Activated CD8-positive, alpha-beta T cell treated with anti-CD3 and anti-CD28 coated beads for 36 hours (primary cell): Measurements from ENCODE around the gene C20orf202. TPM values are rescaled to one million over a fixed set of nuclear protein-coding genes. Genes with fewer than 3 reads are reported as not detected.

Experiments used
- ATAC-seq: fragments of 200-7000 bp; cut with Tn5 transposase; one replicate; pipeline ENCODE4 v1.10.0; 2021; ENCODE audit warnings: mild to moderate bottlenecking, moderate library complexity
- CTCF ChIA-PET: fragments of 350-600 bp; sonication (Branson Sonifier 250); formaldehyde crosslinking; loops from one replicate; lab custom pipeline; 2021; ENCODE audit warnings: antibody characterized with exemption; lab: Charles Lee
- POLR2A ChIA-PET: fragments of 350-600 bp; sonication (Branson Sonifier 250); formaldehyde crosslinking; loops from one replicate; lab custom pipeline; 2021; ENCODE audit warnings: antibody characterized with exemption; lab: Charles Lee
- DNase-seq: peaks from one replicate; pipeline ENCODE4 v3.0.0-alpha.2; 2020
- H3K27ac Mint-ChIP-seq: one replicate; pipeline ENCODE4 v1.8.0; 2021; ENCODE audit warnings: mild to moderate bottlenecking, mixed read lengths
- H3K27me3 Mint-ChIP-seq: one replicate; pipeline ENCODE4 v1.8.0; 2021; ENCODE audit warnings: mixed read lengths
- H3K36me3 Mint-ChIP-seq: one replicate; pipeline ENCODE4 v1.8.0; 2021; ENCODE audit warnings: low read depth, mixed read lengths
- H3K4me1 Mint-ChIP-seq: one replicate; pipeline ENCODE4 v1.8.0; 2021; ENCODE audit warnings: low read depth, mixed read lengths
- H3K4me3 Mint-ChIP-seq: one replicate; pipeline ENCODE4 v1.8.0; 2021; ENCODE audit warnings: mild to moderate bottlenecking, moderate library complexity, mixed read lengths
- H3K9me3 Mint-ChIP-seq: one replicate; pipeline ENCODE4 v1.8.0; 2021; ENCODE audit warnings: mixed read lengths
- intact Hi-C: fragments of 100-400 bp; cut with micrococcal nuclease; formaldehyde crosslinking; loops from one replicate; pipeline ENCODE4 v1.10.0; 2022
- total RNA-seq, 2 experiments: library from RNA; stranded (reverse); gene quantifications; one replicate each; pipeline ENCODE4 v1.2.3, GENCODE V29; 2021
- TF ChIP-seq, protein P1 (sequence below): fragments of 200-600 bp; IDR thresholded peaks from one replicate; pipeline ENCODE4 v1.8.0; 2022; ENCODE audit warnings: antibody characterized with exemption, mild to moderate bottlenecking

Gene C20orf202
- total RNA-seq, 2 experiments from 2014 or later: not detected

DNA sequence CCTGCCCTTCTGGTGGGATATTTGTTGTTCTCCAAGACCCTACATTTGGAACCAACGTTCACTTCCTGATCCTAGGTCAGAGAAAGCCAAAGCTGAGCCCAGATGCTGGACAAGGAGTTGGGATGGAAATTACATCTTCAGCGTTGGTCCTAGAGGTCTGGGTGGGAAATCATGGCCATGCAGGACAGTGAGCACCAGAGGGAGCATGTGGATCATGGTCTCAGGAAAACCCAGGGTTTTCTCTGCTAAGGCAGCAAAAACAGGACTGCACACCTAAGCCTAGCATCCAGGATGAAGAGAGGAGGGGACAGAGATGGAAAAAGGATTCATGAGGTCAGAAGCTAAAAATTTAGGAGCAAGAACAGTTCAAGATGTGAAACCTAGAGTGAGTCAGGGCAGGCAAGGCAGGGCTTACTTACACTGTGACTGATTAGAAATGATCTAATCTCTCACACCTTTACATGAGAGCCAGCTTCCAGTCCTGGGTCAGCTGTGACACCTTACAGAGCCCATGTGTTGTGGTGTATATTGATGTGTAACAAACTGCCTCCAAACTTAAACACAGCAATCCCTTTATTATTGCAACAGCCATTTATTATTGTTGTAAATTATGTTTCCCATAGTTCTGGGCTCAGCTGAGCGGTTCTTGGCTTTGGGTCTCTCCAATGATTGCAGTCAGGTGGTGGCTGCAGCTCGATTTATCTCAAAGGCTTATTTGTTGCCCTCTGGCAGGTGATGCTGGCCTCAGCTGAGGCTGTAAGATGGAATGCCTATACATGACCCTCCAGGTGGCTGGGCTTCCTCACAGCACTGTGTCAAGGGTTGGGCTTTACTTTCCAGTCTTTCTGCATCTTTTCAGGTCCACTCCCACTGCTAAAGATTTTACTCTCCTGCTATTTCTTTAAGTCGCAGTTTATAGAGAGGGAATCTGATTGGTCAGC lies 6.5 kb downstream of the C20orf202 start:
- no peak overlapping the region for H3K27ac Mint-ChIP-seq
- peak; percentile 63 for ATAC-seq
- H3K9me3 Mint-ChIP-seq: no peaks in the 10 kb centered on the region
- H3K36me3 Mint-ChIP-seq: no peaks in the 10 kb centered on the region
- intact Hi-C loops: loop anchor here (10.0 kb wide), 1 partner anchor 95 kb away; the partner anchor contains the start of gene PSMF1
- peaks cover 5% of the 10 kb centered on the region for H3K27me3 Mint-ChIP-seq
- DNase-seq: peak; percentile 17
- no peak overlapping the region for H3K4me3 Mint-ChIP-seq
- ChIA-PET POLR2A (interaction anchor here (0.8 kb wide), 1 partner anchor 641 kb away, joined by 3 read pairs; no protein-coding TSS in a partner anchor), CTCF (interaction anchor here (1.1 to 1.3 kb wide), 2 partner anchors 74 to 294 kb away, joined by 3 to 4 read pairs; no protein-coding TSS in a partner anchor)
- TF ChIP-seq, protein P1, sequence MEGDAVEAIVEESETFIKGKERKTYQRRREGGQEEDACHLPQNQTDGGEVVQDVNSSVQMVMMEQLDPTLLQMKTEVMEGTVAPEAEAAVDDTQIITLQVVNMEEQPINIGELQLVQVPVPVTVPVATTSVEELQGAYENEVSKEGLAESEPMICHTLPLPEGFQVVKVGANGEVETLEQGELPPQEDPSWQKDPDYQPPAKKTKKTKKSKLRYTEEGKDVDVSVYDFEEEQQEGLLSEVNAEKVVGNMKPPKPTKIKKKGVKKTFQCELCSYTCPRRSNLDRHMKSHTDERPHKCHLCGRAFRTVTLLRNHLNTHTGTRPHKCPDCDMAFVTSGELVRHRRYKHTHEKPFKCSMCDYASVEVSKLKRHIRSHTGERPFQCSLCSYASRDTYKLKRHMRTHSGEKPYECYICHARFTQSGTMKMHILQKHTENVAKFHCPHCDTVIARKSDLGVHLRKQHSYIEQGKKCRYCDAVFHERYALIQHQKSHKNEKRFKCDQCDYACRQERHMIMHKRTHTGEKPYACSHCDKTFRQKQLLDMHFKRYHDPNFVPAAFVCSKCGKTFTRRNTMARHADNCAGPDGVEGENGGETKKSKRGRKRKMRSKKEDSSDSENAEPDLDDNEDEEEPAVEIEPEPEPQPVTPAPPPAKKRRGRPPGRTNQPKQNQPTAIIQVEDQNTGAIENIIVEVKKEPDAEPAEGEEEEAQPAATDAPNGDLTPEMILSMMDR: no peak
- peaks cover 9% of the 10 kb centered on the region for H3K4me1 Mint-ChIP-seq

DNA sequence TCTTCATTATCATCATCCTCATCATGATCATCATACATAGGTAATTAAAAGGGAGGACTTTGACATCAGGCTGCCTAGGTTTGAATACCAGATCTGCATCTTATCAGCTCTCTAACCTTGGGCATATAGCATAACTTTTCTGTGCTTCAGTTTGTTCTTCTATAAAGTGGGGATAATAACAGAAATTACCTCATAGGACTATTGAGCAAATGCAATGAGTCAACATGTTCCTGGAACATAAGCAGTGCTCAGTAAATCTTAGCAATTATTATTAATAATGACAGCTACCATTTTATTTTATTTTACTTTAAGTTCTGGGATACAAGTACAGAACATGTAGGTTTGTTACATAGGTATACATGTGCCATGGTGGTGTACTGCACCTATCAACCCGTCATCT lies 7.2 kb downstream of the C20orf202 start:
- TF ChIP-seq, protein P1: no peak
- ATAC-seq (no peak), DNase-seq (no peak)
- Mint-ChIP-seq H3K4me1 (peaks cover 17% of the 10 kb centered on the region), H3K27me3 (peaks cover 5% of the 10 kb centered on the region), H3K9me3 (no peaks in the 10 kb centered on the region), H3K27ac (no peak overlapping the region), H3K4me3 (no peak overlapping the region), H3K36me3 (no peaks in the 10 kb centered on the region)
- intact Hi-C loops: loop anchor here (10.0 kb wide), 1 partner anchor 96 kb away; the partner anchor contains the start of gene PSMF1
- ChIA-PET CTCF (interaction anchor here (1.3 to 2.9 kb wide), 2 partner anchors 10 to 293 kb away, joined by 4 to 11 read pairs; no protein-coding TSS in a partner anchor), POLR2A (interaction anchor here (0.8 kb wide), 1 partner anchor 642 kb away, joined by 3 read pairs; no protein-coding TSS in a partner anchor)

DNA sequence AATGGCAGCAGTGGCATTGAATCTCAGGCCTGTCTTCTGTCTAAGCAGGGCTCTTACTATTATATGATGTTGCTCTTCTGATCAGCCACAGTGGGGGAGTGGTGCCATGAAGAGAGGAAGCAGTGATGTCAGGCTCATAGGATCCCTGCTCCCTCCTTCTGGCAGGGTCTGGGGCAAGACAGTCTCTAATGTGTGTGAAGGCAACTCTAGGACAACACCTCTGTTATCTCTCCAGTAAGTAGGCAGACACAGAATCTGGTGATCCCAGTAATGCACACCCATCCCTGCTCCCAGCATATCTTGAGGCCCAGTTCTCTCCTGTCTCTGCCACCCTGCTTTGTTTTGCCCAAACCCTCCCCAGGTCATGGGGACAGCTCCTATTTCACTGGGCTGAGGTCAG lies 8.8 kb downstream of the C20orf202 start:
- ChIA-PET POLR2A (interaction anchor here (0.7 kb wide), 1 partner anchor 13 kb away, joined by 3 read pairs; no protein-coding TSS in a partner anchor), CTCF (interaction anchor here (0.6 to 2.9 kb wide), 14 partner anchors 9 to 397 kb away, joined by 3 to 13 read pairs (median 5); partner anchors contain the start of genes C20orf202 and NSFL1C)
- intact Hi-C loops: loop anchor here (10.0 kb wide), 1 partner anchor 97 kb away; the partner anchor contains the start of gene PSMF1
- Mint-ChIP-seq H3K4me3 (no peak overlapping the region), H3K4me1 (peaks cover 29% of the 10 kb centered on the region), H3K27me3 (peaks cover 5% of the 10 kb centered on the region), H3K27ac (no peak overlapping the region), H3K9me3 (no peaks in the 10 kb centered on the region), H3K36me3 (no peaks in the 10 kb centered on the region)
- no peak for ATAC-seq
- no peak for DNase-seq
- TF ChIP-seq, protein P1: no peak

DNA sequence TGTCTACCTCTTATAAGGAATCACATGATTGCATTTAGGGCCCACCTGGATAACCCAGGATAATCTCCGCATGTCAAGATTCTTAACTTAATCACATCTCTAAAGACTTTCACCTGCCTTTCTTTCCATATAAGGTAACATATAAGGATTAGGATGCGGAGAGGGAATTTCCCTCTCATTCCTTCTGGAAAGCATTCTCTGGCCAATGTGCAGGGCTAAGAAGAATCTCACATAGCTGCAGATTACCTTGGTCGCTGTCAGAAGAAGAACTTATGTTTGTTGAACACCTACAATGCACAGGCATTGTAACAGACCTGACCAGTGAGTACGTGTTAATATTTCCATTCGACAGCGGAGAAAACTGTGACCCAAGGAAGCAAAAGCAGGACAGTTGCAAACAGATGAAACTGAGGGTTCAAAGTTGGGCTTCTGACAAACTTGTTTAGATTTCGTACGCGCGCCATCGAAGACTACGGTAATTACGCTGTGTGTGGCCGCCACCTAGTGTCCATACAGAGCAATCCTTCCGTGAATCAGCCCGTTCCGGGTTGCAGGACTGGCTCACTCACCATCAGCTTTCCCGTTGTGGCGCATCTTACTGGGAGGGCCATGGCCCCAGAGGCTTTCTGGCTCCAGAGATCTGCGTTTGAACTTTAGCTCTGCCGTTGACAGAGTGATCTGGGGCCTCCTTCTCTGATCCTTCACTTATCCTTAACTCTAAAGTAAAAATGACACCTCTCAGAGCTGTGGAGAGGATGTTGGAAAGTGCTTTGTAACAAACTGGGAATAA lies 9.5 kb downstream of the C20orf202 start:
- peaks cover 33% of the 10 kb centered on the region for H3K4me1 Mint-ChIP-seq
- CTCF ChIA-PET: interaction anchor here (0.5 to 2.9 kb wide), 34 partner anchors 10 to 397 kb away, joined by 3 to 13 read pairs (median 4); partner anchors contain the start of genes C20orf202, NSFL1C and SNPH
- H3K4me3 Mint-ChIP-seq: no peak overlapping the region
- H3K27ac Mint-ChIP-seq: no peak overlapping the region
- peak; percentile 86 for DNase-seq
- ATAC-seq: peak; percentile 76
- no peaks in the 10 kb centered on the region for H3K36me3 Mint-ChIP-seq
- POLR2A ChIA-PET: interaction anchor here (0.6 to 0.7 kb wide), 2 partner anchors 14 to 82 kb away, joined by 3 read pairs; no protein-coding TSS in a partner anchor
- H3K27me3 Mint-ChIP-seq: peaks cover 5% of the 10 kb centered on the region
- intact Hi-C loops: loop anchor here (10.0 kb wide), 1 partner anchor 98 kb away; the partner anchor contains the start of gene PSMF1
- TF ChIP-seq, protein P1: peak; percentile 91
- H3K9me3 Mint-ChIP-seq: no peaks in the 10 kb centered on the region
